GM10248 (cell line): ENCODE results near the gene OTOA.
"Not testable (repeated sequence)": the region's sequence is repeated elsewhere in the genome, so short reads cannot be mapped to it uniquely, and the experiment has no call there.

Source experiments
- CTCF ChIA-PET: fragments of 300-600 bp; sonication (Branson Sonifier 250); formaldehyde crosslinking; extraction: SDS; loops from one replicate; lab custom pipeline; 2021; ENCODE audit warnings: antibody characterized with exemption; lab: Yijun Ruan, JAX
- POLR2A ChIA-PET: fragments of 350-650 bp; sonication (Branson Sonifier 250); formaldehyde crosslinking; extraction: SDS; loops from one replicate; lab custom pipeline; 2020; ENCODE audit warnings: antibody characterized with exemption; lab: Yijun Ruan, JAX
- DNase-seq: peaks from one replicate; pipeline ENCODE4 v3.0.0; 2012; ENCODE audit errors: extremely low spot score
- CTCF ChIP-seq: IDR thresholded peaks from 2 replicates; pipeline ENCODE4 v1.5.1; 2012; ENCODE audit warnings: mild to moderate bottlenecking, low read depth; ENCODE audit errors: extremely low read depth, missing control alignments, control extremely low read depth

The OTOA gene

DNA sequence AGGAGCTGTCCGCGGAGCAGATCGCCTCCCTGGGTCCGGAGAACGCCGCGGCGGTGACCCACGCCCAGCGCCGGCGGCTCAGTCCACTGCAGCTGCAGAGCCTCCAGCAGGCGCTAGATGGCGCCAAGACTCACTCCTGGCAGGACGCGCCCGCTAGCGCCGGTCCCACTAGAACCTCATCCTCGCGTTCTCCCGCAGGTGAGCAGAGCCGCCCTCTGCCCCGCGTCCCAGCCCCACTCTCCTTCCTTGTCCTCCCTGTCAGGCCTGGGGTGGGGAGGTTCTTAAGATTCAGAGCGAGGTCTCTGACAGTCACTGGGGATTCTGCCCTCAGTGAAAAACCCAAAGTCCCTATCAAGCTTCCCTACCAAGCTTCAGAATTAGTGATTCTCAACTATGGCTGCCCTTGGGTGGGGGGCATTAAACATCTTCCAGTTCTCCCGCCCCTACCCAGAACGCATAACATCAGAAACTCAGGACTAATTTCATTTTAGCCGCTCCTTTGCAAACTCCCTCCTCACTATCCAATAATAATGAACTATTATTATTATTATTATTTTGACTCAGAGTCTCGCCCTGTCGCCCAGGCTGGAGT, 93.4 kb downstream of the OTOA start:
- CTCF ChIA-PET, DNase-seq, POLR2A ChIA-PET: not testable (repeated sequence)

DNA sequence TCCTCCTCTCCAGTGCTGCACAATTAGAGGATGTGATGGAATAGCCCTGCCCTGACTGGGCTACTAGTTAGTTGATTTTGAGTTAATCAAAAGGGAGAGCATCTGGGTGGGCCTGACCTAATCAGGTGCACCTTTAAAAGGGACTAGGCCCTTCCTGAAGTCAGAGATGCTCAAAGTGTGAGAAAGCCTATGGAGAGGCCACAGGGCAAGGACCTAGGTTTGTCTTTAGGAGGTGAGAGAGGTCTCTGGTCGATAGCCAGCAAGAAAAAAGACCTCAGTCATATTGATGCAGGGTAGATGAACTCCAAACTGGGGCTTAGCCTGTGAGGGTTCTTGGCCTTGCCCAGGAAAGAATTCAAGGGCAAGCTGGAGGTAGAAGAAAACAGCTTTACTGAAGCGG, 104.5 kb downstream of the OTOA start:
- POLR2A ChIA-PET, CTCF ChIA-PET, DNase-seq: not testable (repeated sequence)

DNA sequence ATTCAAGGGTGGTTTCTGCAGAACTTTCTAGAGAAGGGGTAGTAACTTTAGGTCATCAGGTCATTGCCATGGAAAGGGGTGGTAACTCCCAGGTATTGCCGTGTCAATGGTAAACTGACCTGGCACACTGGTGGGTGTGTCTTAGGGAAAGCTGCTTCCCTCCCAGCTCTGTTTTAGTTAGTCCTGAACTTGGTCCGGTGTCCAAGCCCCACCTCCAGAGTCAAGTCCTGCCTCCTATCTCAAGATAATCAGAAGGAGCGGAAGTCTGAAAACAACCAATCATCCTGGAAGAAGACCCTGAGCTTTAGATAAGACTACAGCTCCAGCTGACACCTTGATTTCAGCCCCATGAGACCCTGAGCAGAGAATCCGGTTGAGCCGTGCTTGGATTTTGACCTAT, 105.0 kb downstream of the OTOA start:
- DNase-seq, POLR2A ChIA-PET, CTCF ChIA-PET: not testable (repeated sequence)

GRCh38 chr16:21769284-21769683, 105.5 kb downstream of the OTOA start:
- CTCF ChIA-PET, DNase-seq, POLR2A ChIA-PET: not testable (repeated sequence)

DNA sequence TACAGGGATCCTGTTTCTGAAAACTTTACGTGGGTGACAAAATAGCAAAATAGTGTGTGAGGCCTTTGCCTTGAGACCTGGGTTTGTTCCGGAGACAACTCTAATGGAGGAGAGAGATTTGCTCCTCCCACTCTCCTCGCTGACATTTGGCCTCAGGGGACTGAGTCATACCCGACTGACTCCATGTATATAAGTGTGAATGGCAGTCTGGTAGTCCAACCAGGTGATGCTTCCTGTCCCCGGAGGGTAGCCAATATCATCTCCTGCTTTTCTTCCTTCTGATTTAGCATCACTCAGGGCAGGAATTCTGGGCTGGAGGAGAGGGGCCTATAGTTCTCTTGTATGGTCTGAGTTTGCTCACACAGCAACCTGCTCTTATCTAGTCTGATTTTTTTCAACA, 106.8 kb downstream of the OTOA start:
- POLR2A ChIA-PET, DNase-seq, CTCF ChIA-PET: not testable (repeated sequence)

GRCh38 chr16:21772547-21773206, 108.9 kb downstream of the OTOA start:
- POLR2A ChIA-PET, DNase-seq, CTCF ChIA-PET: not testable (repeated sequence)

DNA sequence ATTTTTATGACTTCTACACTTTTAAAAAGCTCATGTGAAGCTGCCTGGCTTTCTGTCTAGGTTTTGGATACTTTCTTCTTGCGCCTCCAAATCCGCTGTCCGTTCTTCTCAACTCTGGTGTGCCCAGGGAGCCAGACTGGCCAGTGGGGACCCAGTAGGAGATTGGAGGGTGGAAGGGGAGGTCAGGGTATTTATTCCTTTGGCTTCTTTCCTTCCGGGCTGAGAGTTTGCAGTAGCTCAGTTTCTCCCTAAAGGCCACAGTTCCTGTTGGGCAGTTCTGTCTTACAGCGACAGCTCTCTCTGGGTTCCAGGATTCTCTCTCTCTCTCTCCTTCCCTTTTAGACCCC, 109.4 kb downstream of the OTOA start:
- POLR2A ChIA-PET, DNase-seq, CTCF ChIA-PET: not testable (repeated sequence)

- CTCF ChIA-PET, DNase-seq, POLR2A ChIA-PET: not testable (repeated sequence)
Measured at GRCh38 chr16:21780525-21780924, 116.8 kb downstream of the OTOA start.

DNA sequence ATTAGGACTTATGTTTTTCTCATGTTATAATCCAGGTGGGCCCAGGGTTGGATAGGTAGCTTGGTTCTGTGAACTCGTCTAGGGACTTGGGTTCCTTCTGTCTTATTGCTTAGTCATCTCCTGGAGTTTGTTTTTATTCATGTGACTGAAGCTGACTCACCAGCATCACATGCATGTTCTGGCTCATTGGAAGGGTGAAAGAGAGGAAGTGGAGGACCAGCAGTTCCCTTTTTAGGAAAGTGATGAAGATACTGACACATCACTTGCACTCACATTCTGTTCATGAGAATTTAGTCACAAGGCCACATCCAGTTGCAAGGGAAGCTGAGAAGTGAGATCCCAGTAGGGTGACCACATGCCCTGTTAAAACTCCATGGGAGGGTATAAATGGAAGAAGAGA, 126.7 kb downstream of the OTOA start:
- DNase-seq, POLR2A ChIA-PET, CTCF ChIA-PET: not testable (repeated sequence)

DNA sequence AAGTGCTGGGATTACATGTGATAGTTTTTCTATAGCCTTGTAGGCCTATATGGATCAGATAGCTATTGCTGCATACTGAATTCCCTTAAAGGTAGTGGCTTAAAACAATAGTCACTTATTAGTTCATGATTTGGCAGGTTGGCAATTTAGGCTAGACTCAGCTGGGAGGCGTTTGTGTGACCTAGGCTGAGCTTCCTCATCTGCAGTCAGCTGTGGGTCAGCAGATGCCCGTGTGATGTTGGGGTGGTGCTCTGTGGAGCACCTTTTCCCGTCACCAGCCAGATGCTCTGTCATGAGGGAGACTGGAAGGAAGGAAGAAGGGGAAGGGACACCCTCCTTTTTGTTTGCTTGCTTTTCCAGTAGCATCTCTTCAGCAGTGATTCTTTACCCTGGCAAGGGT, 129.5 kb downstream of the OTOA start:
- POLR2A ChIA-PET, CTCF ChIA-PET, DNase-seq: not testable (repeated sequence)

GRCh38 chr16:21798601-21799000, 134.8 kb downstream of the OTOA start:
- CTCF ChIA-PET, POLR2A ChIA-PET, DNase-seq: not testable (repeated sequence)

DNA sequence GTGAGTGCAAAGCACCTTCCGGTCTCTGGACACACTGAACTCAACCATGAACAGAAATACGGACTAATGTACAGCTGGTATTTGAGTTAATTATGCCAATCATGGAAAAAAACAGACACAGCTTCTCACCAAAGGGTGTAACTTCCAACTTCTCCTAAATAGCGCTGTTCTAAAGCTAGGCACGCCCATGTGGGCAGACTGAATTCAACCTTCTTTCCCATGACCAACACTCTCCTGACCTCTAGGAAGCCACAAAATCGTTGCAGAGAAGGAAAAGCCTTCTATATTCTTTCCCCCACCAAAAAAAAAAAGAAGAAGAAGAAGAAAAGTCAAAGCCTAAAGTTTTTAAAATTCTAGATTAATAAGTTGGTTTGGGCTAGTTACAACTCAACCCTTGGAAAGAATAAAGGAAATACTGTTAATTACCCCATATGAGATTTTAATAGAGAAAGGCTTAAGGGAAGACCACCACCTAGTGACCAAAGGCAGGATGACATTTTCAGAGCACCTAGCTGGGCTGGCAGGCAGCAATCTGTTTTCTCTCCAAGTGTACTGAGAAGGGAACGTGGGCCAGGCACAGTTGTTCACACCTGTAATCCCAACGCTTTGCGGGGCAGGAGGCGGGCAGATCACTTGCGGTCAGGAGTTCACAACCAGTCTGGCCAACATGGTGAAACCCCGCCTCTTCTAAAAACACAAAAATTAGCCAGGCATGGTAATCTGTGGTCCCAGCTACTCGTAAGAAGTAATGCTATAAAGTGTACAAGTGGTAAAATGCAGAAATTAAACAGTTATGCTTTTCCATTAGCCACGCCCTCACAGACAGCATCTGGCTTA, 138.0 kb downstream of the OTOA start:
- CTCF ChIA-PET, POLR2A ChIA-PET, DNase-seq: not testable (repeated sequence)
- peak; percentile 48 for TF ChIP-seq CTCF

DNA sequence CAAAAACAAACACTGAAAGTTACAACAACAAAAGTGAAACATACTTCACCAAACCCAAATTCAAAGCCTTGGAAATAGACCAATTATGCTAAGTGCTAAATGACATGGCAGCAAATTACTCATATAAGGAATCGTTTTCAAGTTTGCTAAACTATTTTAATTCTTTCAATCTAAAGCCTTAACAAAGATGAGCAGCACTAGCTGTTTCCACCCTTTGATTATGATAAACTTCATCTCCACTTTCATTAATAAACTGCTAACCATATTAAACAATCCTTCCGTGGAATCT, 138.6 kb downstream of the OTOA start:
- POLR2A ChIA-PET, CTCF ChIA-PET, DNase-seq: not testable (repeated sequence)
